GM21786 (cell line): ENCODE data around the gene PRSS22.

Experiments
- ATAC-seq: cut with Tn5 transposase; IDR thresholded peaks from one replicate; pipeline ENCODE4 v1.9.1; 2021; ENCODE audit not compliant: unreplicated experiment

The PRSS22 gene

DNA sequence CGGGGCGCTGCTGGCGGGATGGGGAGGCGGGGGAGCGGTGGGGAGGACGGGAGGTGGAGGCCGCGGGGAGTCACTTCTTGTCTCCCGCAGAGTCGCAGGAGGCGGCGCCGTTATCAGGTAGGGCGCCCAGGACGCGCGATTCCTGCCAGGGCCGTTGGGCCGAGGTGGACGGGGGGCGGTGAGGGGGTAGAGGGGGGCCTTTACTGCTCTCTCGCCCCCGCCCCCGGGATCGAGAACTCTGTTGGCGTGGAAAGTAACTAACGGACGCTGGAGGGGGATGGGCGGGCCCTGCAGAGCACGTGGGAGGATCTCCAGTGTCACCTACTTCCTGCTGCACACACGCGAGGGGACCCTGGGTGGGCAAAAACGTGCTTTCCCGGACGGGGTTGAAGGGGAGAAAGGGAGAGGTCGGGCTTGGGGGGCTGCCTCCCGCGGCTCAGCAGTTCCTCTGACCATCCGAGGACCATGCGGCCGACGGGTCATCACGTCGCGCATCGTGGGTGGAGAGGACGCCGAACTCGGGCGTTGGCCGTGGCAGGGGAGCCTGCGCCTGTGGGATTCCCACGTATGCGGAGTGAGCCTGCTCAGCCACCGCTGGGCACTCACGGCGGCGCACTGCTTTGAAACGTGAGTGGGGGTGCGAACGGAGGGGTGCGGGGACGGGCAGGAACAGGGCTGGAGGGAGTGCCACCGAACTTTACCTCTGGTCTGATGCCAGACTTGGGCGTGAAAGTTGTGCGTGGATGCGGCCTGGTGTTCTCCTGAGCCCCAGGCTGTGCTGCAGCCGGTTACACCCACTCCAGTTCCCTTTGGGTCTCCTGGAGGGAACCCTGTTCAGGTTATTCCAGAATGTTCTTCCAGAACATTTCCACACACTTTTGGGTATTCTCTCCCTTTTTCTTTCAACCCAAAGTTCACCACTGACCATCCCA lies 40.4 kb downstream of the PRSS22 start:
- no peak for ATAC-seq

DNA sequence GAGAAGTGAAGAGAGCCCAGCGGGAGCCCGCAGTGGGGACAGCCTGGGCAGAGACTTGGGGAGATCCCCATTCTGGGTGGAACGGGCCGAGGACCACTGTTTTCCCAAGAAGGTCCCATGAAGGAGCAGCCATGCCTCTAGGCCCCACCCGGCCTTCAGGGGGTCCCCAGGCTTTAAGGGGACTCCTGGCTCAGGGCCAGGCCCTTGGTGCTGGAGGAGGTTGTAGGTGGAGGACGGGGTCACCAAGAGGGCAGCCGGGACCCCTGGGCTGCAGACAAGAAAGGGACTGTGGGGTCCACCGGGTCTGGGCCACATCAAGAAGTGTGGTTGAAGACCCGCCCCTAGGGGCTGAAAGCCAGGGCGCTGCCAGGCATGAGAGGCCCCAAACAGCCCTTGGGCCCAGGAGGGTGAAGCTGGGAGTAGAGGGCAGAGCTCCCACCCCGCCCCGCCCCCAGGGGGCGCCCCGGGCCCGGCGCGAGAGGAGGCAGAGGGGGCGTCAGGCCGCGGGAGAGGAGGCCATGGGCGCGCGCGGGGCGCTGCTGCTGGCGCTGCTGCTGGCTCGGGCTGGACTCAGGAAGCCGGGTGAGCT lies 41.1 kb downstream of the PRSS22 start, which contains the start of gene PRSS21:
PRSS21 (plus strand) TSS at position 487 of the 589 bp plus-strand sequence; CDS start at position 519, 32 bp downstream.
- ATAC-seq, result no peak

- ATAC-seq, result no peak
Measured at GRCh38 chr16:2815299-2815771, 42.6 kb downstream of the PRSS22 start.

GRCh38 chr16:2814551-2815298 lies 43.2 kb downstream of the PRSS22 start:
- ATAC-seq, result no peak

DNA sequence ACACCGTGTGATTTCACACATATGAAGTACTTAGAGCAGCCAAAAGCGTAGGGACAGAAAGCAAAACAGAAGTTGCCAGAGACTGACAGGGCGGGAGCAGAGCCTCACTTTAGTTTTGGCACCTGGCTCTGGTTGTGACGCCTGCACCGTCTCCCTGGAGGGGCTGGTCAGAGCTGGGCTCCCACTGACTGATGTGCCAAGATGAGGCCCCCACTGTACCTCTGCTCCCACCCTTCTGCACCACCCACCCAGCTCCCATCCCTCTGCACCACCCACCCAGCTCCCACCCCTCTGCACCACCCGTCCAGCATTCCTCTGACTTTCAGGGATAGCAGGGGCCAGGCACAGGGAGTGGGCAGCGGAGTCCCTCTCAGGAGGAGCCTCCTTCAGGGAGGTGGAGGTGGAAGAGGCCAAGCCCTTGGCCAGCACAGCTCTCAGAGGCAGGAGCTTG lies 44.2 kb downstream of the PRSS22 start:
- no peak for ATAC-seq

GRCh38 chr16:2811703-2812471 lies 46.1 kb downstream of the PRSS22 start:
- ATAC-seq, result no peak

GRCh38 chr16:2810651-2811050 lies 47.3 kb downstream of the PRSS22 start:
- no peak for ATAC-seq

- ATAC-seq, result no peak
Measured at GRCh38 chr16:2809149-2809760, 48.7 kb downstream of the PRSS22 start.

- ATAC-seq, result no peak
Measured at GRCh38 chr16:2808181-2808580, 49.8 kb downstream of the PRSS22 start.

GRCh38 chr16:2806286-2806685 lies 51.7 kb downstream of the PRSS22 start:
- ATAC-seq, result no peak

- ATAC-seq, result no peak
Measured at GRCh38 chr16:2804728-2805127, 53.2 kb downstream of the PRSS22 start.

DNA sequence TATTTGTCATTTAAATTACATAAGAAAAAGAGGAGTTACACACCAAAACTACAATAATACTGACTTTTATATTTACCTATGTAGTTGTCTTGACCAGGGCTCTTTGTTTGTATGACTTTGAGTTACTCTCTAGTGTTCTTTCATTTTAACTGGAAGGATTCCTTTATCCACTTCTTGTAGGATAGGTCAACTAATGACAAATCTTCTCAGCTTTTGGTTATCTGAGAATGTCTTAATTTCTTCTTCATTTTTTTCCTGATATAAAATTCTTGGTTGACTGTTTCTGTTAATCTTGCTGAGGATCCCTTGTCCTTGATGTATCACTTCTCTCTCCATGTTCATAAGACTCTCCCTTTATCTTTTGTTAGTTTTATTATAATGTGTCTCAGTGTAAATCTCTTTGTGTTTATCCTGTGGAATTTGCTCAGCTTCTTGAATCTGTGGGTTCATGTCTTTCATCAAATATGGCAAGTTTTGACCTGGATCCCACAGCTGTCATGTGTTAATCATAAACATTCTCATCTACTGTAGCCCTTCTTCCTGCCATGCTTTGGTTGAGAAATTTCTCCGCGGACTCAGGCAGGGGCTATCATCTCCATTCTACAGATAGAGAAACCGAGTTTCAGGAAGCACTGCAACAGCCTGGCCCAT lies 54.3 kb downstream of the PRSS22 start:
- ATAC-seq, result no peak
